MCF 10A (cell line): ENCODE data around the gene ADGRG3. TPM values are rescaled to one million over a fixed set of nuclear protein-coding genes. Genes with fewer than 3 reads are reported as not detected.
"Not testable (repeated sequence)": the region's sequence is repeated elsewhere in the genome, so short reads cannot be mapped to it uniquely, and the experiment has no call there.

Experiments
- BruUV-seq: library from RNA; stranded (reverse); fragments of 400-500 nt; replicated peaks from 2 replicates; lab custom pipeline; 2021; lab: Mats Ljungman, UMichigan
- CTCF ChIA-PET: fragments of 300-600 bp; sonication (Branson Sonifier 250); formaldehyde crosslinking; extraction: SDS; loops from one replicate; lab custom pipeline; 2021; ENCODE audit warnings: antibody characterized with exemption, inconsistent platforms; lab: Yijun Ruan, JAX
- POLR2A ChIA-PET: fragments of 300-600, 350-650 bp; sonication (Branson Sonifier 250); formaldehyde crosslinking; extraction: SDS; loops from one replicate; lab custom pipeline; 2020; ENCODE audit warnings: antibody characterized with exemption, inconsistent platforms; lab: Yijun Ruan, JAX
- DNase-seq: peaks from one replicate; pipeline ENCODE4 v3.0.0-alpha.2; 2018; ENCODE audit not compliant: unreplicated experiment
- H3K27ac Mint-ChIP-seq: one replicate; pipeline ENCODE4 v1.8.0; 2022; ENCODE audit warnings: mild to moderate bottlenecking, low read depth, mixed read lengths; ENCODE audit not compliant: unreplicated experiment
- H3K27me3 Mint-ChIP-seq: one replicate; pipeline ENCODE4 v1.8.0; 2022; ENCODE audit warnings: mixed read lengths; ENCODE audit not compliant: insufficient read depth, unreplicated experiment
- H3K36me3 Mint-ChIP-seq: one replicate; pipeline ENCODE4 v1.8.0; 2022; ENCODE audit warnings: mild to moderate bottlenecking, moderate library complexity, mixed read lengths; ENCODE audit not compliant: insufficient read depth, unreplicated experiment
- H3K4me1 Mint-ChIP-seq: one replicate; pipeline ENCODE4 v1.8.0; 2022; ENCODE audit warnings: mixed read lengths; ENCODE audit not compliant: insufficient read depth, unreplicated experiment
- H3K4me3 Mint-ChIP-seq: one replicate; pipeline ENCODE4 v1.8.0; 2022; ENCODE audit warnings: mild to moderate bottlenecking, moderate library complexity, mixed read lengths; ENCODE audit not compliant: unreplicated experiment
- H3K9me3 Mint-ChIP-seq: one replicate; pipeline ENCODE4 v1.8.0; 2022; ENCODE audit warnings: mixed read lengths; ENCODE audit not compliant: unreplicated experiment
- intact Hi-C: fragments of 100-400 bp; cut with micrococcal nuclease; formaldehyde crosslinking; loops from 2 replicates; pipeline ENCODE4 v1.14.1; 2022
- total RNA-seq: library from RNA; stranded (reverse); gene quantifications from 2 replicates; pipeline ENCODE4 v1.2.3, GENCODE V29; 2022
- TF ChIP-seq, protein P1 (sequence below): fragments of 200-600 bp; IDR thresholded peaks from one replicate; pipeline ENCODE4 v1.8.0; 2022; ENCODE audit warnings: antibody characterized with exemption, mild to moderate bottlenecking; ENCODE audit not compliant: unreplicated experiment

The ADGRG3 gene
- total RNA-seq, 1 experiment from 2014 or later, result not detected

DNA sequence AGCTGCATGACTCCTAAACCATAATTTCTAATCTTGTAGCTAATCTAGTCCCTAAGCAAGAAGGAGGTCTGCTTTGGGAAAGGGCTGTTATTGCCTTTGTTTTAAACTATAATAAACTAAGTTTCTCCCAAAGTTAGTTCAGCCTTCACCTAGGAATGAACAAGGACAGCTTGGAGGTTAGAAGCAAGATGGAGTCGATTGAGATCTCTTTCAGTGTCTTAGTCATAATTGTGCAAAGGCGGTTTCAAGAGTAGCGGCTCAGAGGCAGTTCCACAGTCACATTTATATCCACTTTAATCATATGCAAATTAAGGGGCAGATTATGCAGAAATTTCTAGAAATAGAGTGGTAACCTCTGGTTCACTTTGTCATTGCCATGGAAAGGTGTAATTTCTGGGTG is 43.9 kb downstream of the ADGRG3 start:
- H3K4me3 Mint-ChIP-seq, result no peak overlapping the region
- H3K4me1 Mint-ChIP-seq, result no peaks in the 10 kb centered on the region
- no peak overlapping the region for H3K27ac Mint-ChIP-seq
- POLR2A ChIA-PET, result interaction anchor here (0.5 kb wide), 1 partner anchor 22 kb away, joined by 3 read pairs; no protein-coding TSS in a partner anchor
- BruUV-seq, result no TSS peak
- CTCF ChIA-PET, result interaction anchor here (0.6 to 1.0 kb wide), 4 partner anchors 63 to 624 kb away, joined by 3 to 4 read pairs (median 4); no protein-coding TSS in a partner anchor
- intact Hi-C loops, result no loop called here
- DNase-seq, result no peak
- no peaks in the 10 kb centered on the region for H3K9me3 Mint-ChIP-seq
- TF ChIP-seq, protein P1, sequence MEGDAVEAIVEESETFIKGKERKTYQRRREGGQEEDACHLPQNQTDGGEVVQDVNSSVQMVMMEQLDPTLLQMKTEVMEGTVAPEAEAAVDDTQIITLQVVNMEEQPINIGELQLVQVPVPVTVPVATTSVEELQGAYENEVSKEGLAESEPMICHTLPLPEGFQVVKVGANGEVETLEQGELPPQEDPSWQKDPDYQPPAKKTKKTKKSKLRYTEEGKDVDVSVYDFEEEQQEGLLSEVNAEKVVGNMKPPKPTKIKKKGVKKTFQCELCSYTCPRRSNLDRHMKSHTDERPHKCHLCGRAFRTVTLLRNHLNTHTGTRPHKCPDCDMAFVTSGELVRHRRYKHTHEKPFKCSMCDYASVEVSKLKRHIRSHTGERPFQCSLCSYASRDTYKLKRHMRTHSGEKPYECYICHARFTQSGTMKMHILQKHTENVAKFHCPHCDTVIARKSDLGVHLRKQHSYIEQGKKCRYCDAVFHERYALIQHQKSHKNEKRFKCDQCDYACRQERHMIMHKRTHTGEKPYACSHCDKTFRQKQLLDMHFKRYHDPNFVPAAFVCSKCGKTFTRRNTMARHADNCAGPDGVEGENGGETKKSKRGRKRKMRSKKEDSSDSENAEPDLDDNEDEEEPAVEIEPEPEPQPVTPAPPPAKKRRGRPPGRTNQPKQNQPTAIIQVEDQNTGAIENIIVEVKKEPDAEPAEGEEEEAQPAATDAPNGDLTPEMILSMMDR, result no peak
- H3K36me3 Mint-ChIP-seq, result peaks cover 4% of the 10 kb centered on the region
- H3K27me3 Mint-ChIP-seq, result peaks cover 64% of the 10 kb centered on the region

DNA sequence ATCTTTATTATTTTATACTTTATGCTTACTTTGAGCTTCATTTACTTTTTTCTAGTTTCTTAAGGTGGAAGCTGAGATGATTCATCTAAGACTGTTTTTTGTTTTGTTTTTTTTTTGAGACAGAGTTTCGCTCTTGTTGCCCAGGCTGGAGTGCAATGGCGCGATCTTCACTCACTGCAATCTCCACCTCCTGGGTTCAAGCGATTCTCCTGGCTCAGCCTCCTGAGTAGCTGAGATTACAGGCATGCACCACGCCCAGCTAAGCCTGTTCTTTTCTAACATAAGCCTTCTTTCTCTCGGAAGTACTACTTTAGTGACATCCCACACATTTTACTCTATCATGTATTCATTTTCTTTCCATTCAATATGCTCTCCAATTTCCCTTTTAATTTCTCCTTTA is 44.5 kb downstream of the ADGRG3 start:
- BruUV-seq, intact Hi-C loops, H3K9me3 Mint-ChIP-seq, H3K4me1 Mint-ChIP-seq, DNase-seq, H3K27ac Mint-ChIP-seq, H3K36me3 Mint-ChIP-seq, H3K4me3 Mint-ChIP-seq: not testable (repeated sequence)
- ChIA-PET CTCF (interaction anchor here (0.7 to 1.6 kb wide), 4 partner anchors 64 to 136 kb away, joined by 3 to 8 read pairs (median 4); no protein-coding TSS in a partner anchor), POLR2A (interaction anchor here (1.3 kb wide), 1 partner anchor 23 kb away, joined by 4 read pairs; the partner anchor contains the start of gene KATNB1)
- peaks cover 61% of the 10 kb centered on the region for H3K27me3 Mint-ChIP-seq

DNA sequence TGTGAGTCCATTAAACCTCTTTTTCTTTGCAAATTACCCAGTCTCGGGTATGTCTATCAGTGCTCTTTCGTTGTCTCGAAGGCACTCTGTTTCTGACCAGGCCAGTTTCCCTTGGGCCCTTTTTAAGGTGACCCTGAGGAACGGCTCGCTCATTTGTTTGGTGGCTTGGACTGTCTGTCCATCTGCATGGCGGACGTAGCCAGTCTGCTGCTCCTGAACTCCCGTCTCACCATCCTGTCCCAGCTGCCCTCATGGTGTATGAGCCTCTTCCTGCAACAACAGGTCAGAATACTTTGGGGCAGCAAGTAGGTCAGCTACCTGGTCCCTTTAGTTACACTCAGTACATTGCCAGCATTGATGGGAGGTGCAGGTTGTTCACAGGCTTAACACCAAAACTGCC is 45.5 kb downstream of the ADGRG3 start:
- TF ChIP-seq, protein P1, result no peak
- DNase-seq, result no peak
- Mint-ChIP-seq H3K36me3 (no peaks in the 10 kb centered on the region), H3K4me3 (no peak overlapping the region), H3K27ac (no peak overlapping the region), H3K9me3 (no peaks in the 10 kb centered on the region), H3K4me1 (no peaks in the 10 kb centered on the region), H3K27me3 (peaks cover 51% of the 10 kb centered on the region)
- CTCF ChIA-PET, result interaction anchor here (0.7 to 1.6 kb wide), 4 partner anchors 10 to 137 kb away, joined by 3 to 8 read pairs (median 4); no protein-coding TSS in a partner anchor
- intact Hi-C loops, result no loop called here
- POLR2A ChIA-PET, result interaction anchor here (0.7 to 1.3 kb wide), 2 partner anchors 22 to 113 kb away, joined by 3 to 4 read pairs; partner anchors contain the start of gene KATNB1
- BruUV-seq, result no TSS peak

DNA sequence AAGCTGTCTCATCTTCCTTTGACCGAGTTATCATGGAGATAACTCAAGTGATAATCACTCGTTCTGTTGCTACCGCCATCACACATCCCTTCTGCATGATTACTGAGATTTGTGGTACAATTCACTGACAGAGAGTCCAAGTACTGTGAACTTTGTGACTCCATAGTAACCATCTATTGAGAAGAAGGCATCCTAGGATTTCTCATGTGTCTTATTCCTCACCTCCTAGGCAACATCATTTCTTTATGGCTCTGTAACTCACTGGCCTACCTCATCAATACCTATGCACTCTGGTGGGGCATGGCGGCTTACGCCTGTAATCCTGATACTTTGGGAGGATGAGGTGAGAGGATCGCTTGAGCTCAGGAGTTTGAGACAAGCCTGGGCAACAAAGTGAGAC is 45.9 kb downstream of the ADGRG3 start:
- no peak overlapping the region for H3K27ac Mint-ChIP-seq
- H3K4me3 Mint-ChIP-seq, result no peak overlapping the region
- intact Hi-C loops, result no loop called here
- no peaks in the 10 kb centered on the region for H3K4me1 Mint-ChIP-seq
- H3K9me3 Mint-ChIP-seq, result no peaks in the 10 kb centered on the region
- DNase-seq, result no peak
- TF ChIP-seq, protein P1, result no peak
- CTCF ChIA-PET, result interaction anchor here (1.6 kb wide), 1 partner anchor 65 kb away, joined by 5 read pairs; no protein-coding TSS in a partner anchor
- H3K27me3 Mint-ChIP-seq, result peaks cover 49% of the 10 kb centered on the region
- no peaks in the 10 kb centered on the region for H3K36me3 Mint-ChIP-seq
- no TSS peak for BruUV-seq
- POLR2A ChIA-PET, result no interaction called here
